Ovary (tissue), 3 donors: ENCODE measurements around the gene PALLD.

Source experiments
- EP300 ChIP-seq: sonication (generic); formaldehyde crosslinking; IDR thresholded peaks from one replicate; pipeline ENCODE4 v1.6.1; 2017; ENCODE audit warnings: antibody characterized with exemption
- POLR2A ChIP-seq: fragments of 450-650 bp; IDR thresholded peaks from one replicate; pipeline ENCODE4 v1.6.1; 2017; ENCODE audit warnings: antibody characterized with exemption, mild to moderate bottlenecking, moderate library complexity
- TF ChIP-seq, protein P1 (sequence below), 3 donors: fragments of 450-650 bp in 2 of 3; fragments of 200-600 bp in 1 of 3; IDR thresholded peaks; one replicate each; pipeline versions ENCODE4 v1.5.1 to v1.8.0; 2016 to 2022; ENCODE audit warnings: antibody characterized with exemption in 3 of 3, mild to moderate bottlenecking in 1 of 3
- donor health status: DM: no; HTN: no; CAD: no.

GRCh38 chr4:168757500-168757899, 260.6 kb downstream of the PALLD start:
- TF ChIP-seq, protein P1, sequence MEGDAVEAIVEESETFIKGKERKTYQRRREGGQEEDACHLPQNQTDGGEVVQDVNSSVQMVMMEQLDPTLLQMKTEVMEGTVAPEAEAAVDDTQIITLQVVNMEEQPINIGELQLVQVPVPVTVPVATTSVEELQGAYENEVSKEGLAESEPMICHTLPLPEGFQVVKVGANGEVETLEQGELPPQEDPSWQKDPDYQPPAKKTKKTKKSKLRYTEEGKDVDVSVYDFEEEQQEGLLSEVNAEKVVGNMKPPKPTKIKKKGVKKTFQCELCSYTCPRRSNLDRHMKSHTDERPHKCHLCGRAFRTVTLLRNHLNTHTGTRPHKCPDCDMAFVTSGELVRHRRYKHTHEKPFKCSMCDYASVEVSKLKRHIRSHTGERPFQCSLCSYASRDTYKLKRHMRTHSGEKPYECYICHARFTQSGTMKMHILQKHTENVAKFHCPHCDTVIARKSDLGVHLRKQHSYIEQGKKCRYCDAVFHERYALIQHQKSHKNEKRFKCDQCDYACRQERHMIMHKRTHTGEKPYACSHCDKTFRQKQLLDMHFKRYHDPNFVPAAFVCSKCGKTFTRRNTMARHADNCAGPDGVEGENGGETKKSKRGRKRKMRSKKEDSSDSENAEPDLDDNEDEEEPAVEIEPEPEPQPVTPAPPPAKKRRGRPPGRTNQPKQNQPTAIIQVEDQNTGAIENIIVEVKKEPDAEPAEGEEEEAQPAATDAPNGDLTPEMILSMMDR (IDR thresholded peaks at IDR 0.05) = no peak
- TF ChIP-seq EP300 (no peak), POLR2A (no peak)
